Thoracic aorta (tissue), 2 donors: ENCODE measurements around the gene VPS13A. TPM values are rescaled to one million over a fixed set of nuclear protein-coding genes. Genes with fewer than 3 reads are reported as not detected.

Experiments used
- ATAC-seq: fragments of 150-250 bp; one replicate; pipeline ENCODE4 v1.8.0; 2017; ENCODE audit warnings: low read depth; ENCODE audit not compliant: insufficient number of reproducible peaks, low FRiP score
- DNase-seq: peaks from one replicate; pipeline ENCODE4 v3.0.0-alpha.2; 2020; ENCODE audit warnings: low spot score
- H3K27ac ChIP-seq, 2 donors: fragments of 200-600 bp; sonication (generic); 1 replicate in 1 of 2; 2 replicates in 1 of 2; pipeline ENCODE4 v1.5.1; 2016; ENCODE audit warnings: mild to moderate bottlenecking in 2 of 2, moderate library complexity in 2 of 2
- H3K27me3 ChIP-seq: fragments of 200-600 bp; sonication (generic); replicated peaks from 2 replicates; pipeline ENCODE4 v1.6.0; 2016; ENCODE audit warnings: mild to moderate bottlenecking; ENCODE audit not compliant: insufficient read depth
- H3K36me3 ChIP-seq: fragments of 200-600 bp; sonication (generic); one replicate; pipeline ENCODE4 v1.5.1; 2016
- H3K4me1 ChIP-seq, 2 donors: fragments of 200-600 bp; sonication (generic); 1 replicate in 1 of 2; 2 replicates in 1 of 2; pipeline versions ENCODE4 v1.5.1 to v1.6.0; 2016; ENCODE audit warnings: low read depth in 2 of 2, mild to moderate bottlenecking in 1 of 2; ENCODE audit not compliant: control insufficient read depth in 1 of 2
- H3K4me3 ChIP-seq: fragments of 200-600 bp; sonication (generic); 2 replicates; pipeline ENCODE4 v1.5.1; 2016; ENCODE audit warnings: mild to moderate bottlenecking
- H3K9me3 ChIP-seq: fragments of 200-600 bp; sonication (generic); 2 replicates; pipeline ENCODE4 v1.5.1; 2016
- CTCF ChIP-seq: fragments of 200-600 bp; sonication (generic); IDR thresholded peaks from one replicate; pipeline ENCODE4 v1.5.1; 2019; ENCODE audit warnings: antibody characterized with exemption
- total RNA-seq, 2 donors: library from RNA; depleted of rRNA; stranded (reverse); fragments of >200 nt; gene quantifications; one replicate each; pipeline versions ENCODE4 v1.1.0 to v1.2.3, GENCODE V29; 2016

Gene VPS13A
- total RNA-seq, 2 donors from 2014 or later: 54.8 to 94.8 TPM

DNA sequence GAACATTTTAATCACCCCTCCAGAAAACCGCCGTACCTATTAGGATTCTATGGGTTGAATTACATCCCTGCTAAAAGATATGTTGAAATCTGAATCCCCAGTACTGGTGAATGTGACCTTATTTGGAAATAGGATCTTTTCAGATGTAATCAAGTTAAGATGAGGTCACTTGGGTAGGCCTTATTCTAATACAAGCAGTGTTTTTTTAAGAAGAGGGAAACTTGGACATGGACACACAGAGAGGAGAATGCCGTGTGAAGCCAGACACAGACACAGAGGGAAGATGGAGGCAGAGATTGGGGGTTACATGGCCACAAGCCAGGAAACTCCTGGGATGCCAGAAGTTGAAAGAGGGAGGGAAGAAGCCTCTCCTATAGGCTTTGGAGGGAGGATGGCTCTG, 287.3 kb downstream of the VPS13A start:
- ATAC-seq (no peak), DNase-seq (no peak)
- Histone ChIP-seq H3K4me1 (no peaks in the 10 kb centered on the region), H3K36me3 (no peaks in the 10 kb centered on the region), H3K27ac (no peak overlapping the region), H3K9me3 (no peaks in the 10 kb centered on the region), H3K27me3 (no peaks in the 10 kb centered on the region), H3K4me3 (no peak overlapping the region)
- TF ChIP-seq CTCF: no peak

- no peaks in the 10 kb centered on the region for H3K27me3 ChIP-seq
- H3K9me3 ChIP-seq: no peaks in the 10 kb centered on the region
- no peak for ATAC-seq
- TF ChIP-seq CTCF: no peak
- no peak for DNase-seq
- H3K36me3 ChIP-seq: no peaks in the 10 kb centered on the region
- H3K4me3 ChIP-seq: no peak overlapping the region
- no peak overlapping the region for H3K27ac ChIP-seq
- no peaks in the 10 kb centered on the region for H3K4me1 ChIP-seq
Observed at GRCh38 chr9:77469515-77470231, 292.3 kb downstream of the VPS13A start.

Other genes starting within 250 kb of the VPS13A start
- not detected for gene FOXB2, start 157.9 kb upstream of the VPS13A start, total RNA-seq